CD4-positive, alpha-beta memory T cell (primary cell): Measurements from ENCODE around the gene PLAAT2. TPM values are rescaled to one million over a fixed set of nuclear protein-coding genes. Genes with fewer than 3 reads are reported as not detected.

Experiments
- CTCF ChIA-PET: fragments of 350-600 bp; sonication (Branson Sonifier 250); formaldehyde crosslinking; loops from one replicate; lab custom pipeline; 2021; ENCODE audit warnings: inconsistent platforms; ENCODE audit not compliant: partially characterized antibody; lab: Charles Lee
- POLR2A ChIA-PET: fragments of 350-600 bp; sonication (Branson Sonifier 250); formaldehyde crosslinking; loops from one replicate; lab custom pipeline; 2021; ENCODE audit not compliant: partially characterized antibody; lab: Charles Lee
- DNase-seq, 5 donors: peaks; one replicate each; pipeline versions ENCODE4 v3.0.0 to v3.0.0-alpha.2; 2020 to 2022; ENCODE audit warnings: mixed read lengths in 1 of 5
- H3K27ac ChIP-seq: one replicate; pipeline ENCODE4 v1.7.0; 2013; ENCODE audit warnings: low read depth, low read length
- H3K27me3 ChIP-seq: 2 replicates; pipeline ENCODE4 v1.7.0; 2013; ENCODE audit warnings: mild to moderate bottlenecking, low read length, moderate library complexity; ENCODE audit not compliant: insufficient read depth
- H3K36me3 ChIP-seq: 2 replicates; pipeline ENCODE4 v1.7.0; 2013; ENCODE audit warnings: mild to moderate bottlenecking, low read length, moderate library complexity; ENCODE audit not compliant: insufficient read depth
- H3K4me1 ChIP-seq: 2 replicates; pipeline ENCODE4 v1.7.0; 2013; ENCODE audit warnings: mild to moderate bottlenecking, low read length, moderate library complexity; ENCODE audit not compliant: insufficient read depth
- H3K4me3 ChIP-seq, 2 donors: one replicate each; pipeline ENCODE4 v1.7.0; 2013; ENCODE audit warnings: low read length in 2 of 2, mild to moderate bottlenecking in 1 of 2
- H3K9me3 ChIP-seq, 2 donors: one replicate each; pipeline ENCODE4 v1.7.0; 2013; ENCODE audit warnings: low read length in 2 of 2, control low read depth in 1 of 2; ENCODE audit not compliant: control insufficient read depth in 1 of 2
- H3K27ac Mint-ChIP-seq, 7 donors: one replicate each; pipeline ENCODE4 v1.8.0; 2020 to 2021; ENCODE audit warnings: mixed read lengths in 7 of 7, mild to moderate bottlenecking in 6 of 7, inconsistent platforms in 3 of 7, moderate library complexity in 3 of 7
- H3K27me3 Mint-ChIP-seq, 2 donors: one replicate each; pipeline ENCODE4 v1.8.0; 2020 to 2021; ENCODE audit warnings: mixed read lengths in 2 of 2
- H3K36me3 Mint-ChIP-seq, 2 donors: one replicate each; pipeline ENCODE4 v1.8.0; 2020 to 2021; ENCODE audit warnings: mixed read lengths in 2 of 2, inconsistent platforms in 1 of 2, mild to moderate bottlenecking in 1 of 2
- H3K4me1 Mint-ChIP-seq, 4 donors: one replicate each; pipeline ENCODE4 v1.8.0; 2020 to 2021; ENCODE audit warnings: mixed read lengths in 4 of 4, mild to moderate bottlenecking in 1 of 4
- H3K4me3 Mint-ChIP-seq, 8 donors: one replicate each; pipeline ENCODE4 v1.8.0; 2020 to 2021; ENCODE audit warnings: mixed read lengths in 8 of 8, mild to moderate bottlenecking in 7 of 8, moderate library complexity in 6 of 8, inconsistent platforms in 3 of 8
- H3K9me3 Mint-ChIP-seq, 8 donors: one replicate each; pipeline ENCODE4 v1.8.0; 2020 to 2021; ENCODE audit warnings: mixed read lengths in 8 of 8, mild to moderate bottlenecking in 5 of 8, inconsistent platforms in 3 of 8, moderate library complexity in 1 of 8
- intact Hi-C: fragments of 100-400 bp; cut with micrococcal nuclease; formaldehyde crosslinking; loops from one replicate; pipeline ENCODE4 v1.15.1; 2023
- polyA plus RNA-seq, 2 donors: library from polyadenylated mRNA; unstranded; fragments of 300-500 nt; fragmentation: Illumina TruSeq; gene quantifications; one replicate each; pipeline ENCODE4 v1.2.3, GENCODE V29; 2021
- total RNA-seq, 2 experiments: library from RNA; stranded (reverse); gene quantifications; one replicate each; pipeline ENCODE4 v1.2.3, GENCODE V29; 2021

PLAAT2 gene
- total RNA-seq, result not detected
- polyA plus RNA-seq, result under 1 TPM in 1 of 2 donors, not detected in 1; 0.48 TPM

DNA sequence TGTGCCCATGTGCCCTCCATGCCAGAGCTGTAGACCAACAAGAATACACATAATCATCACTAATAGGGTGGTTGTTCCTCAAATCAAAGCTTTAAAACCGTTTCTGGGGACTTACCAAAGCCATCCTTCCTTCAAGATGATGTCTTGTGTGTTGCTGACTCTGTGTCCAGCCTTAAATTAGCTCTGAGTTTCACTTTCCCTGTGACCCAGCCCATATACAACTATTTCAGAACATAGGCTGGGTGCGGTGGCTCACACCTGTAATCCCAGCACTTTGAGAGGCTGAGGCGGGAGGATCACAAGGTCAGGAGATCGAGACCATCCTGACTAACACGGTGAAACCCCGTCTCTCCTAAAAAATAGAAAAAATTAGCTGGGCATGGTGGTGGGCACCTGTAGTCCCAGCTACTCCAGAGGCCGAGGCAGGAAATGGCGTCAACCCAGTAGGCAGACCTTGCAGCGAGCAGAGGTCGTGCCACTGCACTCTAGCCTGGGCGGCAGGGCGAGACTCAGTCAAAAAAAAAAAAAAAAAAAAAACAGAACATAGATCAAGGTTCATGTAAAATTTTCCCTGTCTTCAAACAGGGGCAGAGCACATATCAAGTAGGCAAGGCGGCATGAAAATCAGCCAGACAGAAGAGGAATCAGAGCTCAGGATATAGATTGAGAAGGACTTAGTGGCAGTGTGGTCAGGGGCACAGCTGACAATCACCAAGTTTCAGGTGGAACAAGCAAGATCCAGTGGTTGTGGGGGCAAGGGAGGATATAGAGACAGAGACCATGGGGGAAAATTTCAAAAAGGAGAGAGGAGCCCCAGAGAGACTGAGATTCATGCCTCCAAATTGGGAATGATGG, at the start of gene PLAAT2:
TSS of gene PLAAT2 (minus strand) at position 179 of the 855 bp plus-strand sequence. CDS start at position 124, 55 bp downstream.
- CTCF ChIA-PET, result interaction anchor here (0.8 to 1.7 kb wide), 3 partner anchors 10 to 14 kb away, joined by 3 to 4 read pairs (median 3); no protein-coding TSS in a partner anchor
- intact Hi-C loops, result no loop called here
- no peak within 1 kb of the TSS for H3K27ac ChIP-seq

DNA sequence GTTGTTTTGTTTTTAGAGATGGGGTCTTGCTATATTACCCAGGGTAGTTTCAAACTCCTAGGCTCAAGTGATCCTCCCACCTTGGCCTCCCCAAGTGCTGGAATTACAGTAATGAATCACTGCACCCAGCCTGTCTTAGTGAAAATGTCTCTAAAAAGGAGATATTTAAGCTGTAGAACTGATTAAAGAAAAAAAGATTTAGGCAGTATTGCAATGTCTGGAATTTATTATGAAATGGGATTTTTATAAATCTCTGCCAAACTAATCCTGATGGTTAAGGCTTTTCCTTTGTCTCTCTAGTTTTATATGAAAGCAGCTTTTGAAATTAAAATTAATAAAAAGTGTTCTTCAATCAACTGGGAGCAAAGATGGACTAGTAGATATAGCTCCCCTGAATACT, 49.0 kb upstream of the PLAAT2 start:
- H3K27ac Mint-ChIP-seq, result no peak overlapping the region
- POLR2A ChIA-PET, result interaction anchor here (0.6 to 3.5 kb wide), 3 partner anchors 9 to 121 kb away, joined by 3 to 8 read pairs (median 3); partner anchors contain the start of gene PLAAT5
- no peaks in the 10 kb centered on the region for H3K36me3 ChIP-seq

More for the DNA sequence above, at the start of gene PLAAT2:
- DNase-seq, result no peak
- POLR2A ChIA-PET, result interaction anchor here (1.3 to 3.0 kb wide), 4 partner anchors 10 to 27 kb away, joined by 4 to 12 read pairs (median 7); partner anchors contain the start of gene PLAAT4
- H3K9me3 Mint-ChIP-seq, result no peaks in the 10 kb centered on the region
- peak within 1 kb of the TSS in 5 of 8 donors; percentile 2 to 75 (median 43) for H3K4me3 Mint-ChIP-seq
- H3K27ac Mint-ChIP-seq, result peak within 1 kb of the TSS; percentile 39 to 92 (median 87)
- no peak within 1 kb of the TSS for H3K4me3 ChIP-seq
- peaks cover 65% of the 10 kb centered on the region for H3K4me1 ChIP-seq
- no peaks in the 10 kb centered on the region for H3K36me3 Mint-ChIP-seq
- no peaks in the 10 kb centered on the region for H3K36me3 ChIP-seq
- H3K9me3 ChIP-seq, result no peaks in the 10 kb centered on the region
- H3K27me3 Mint-ChIP-seq, result no peaks in the 10 kb centered on the region
- H3K27me3 ChIP-seq, result no peaks in the 10 kb centered on the region
- peaks cover 47 to 65% (median 51%) of the 10 kb centered on the region in 4 donors for H3K4me1 Mint-ChIP-seq

DNA sequence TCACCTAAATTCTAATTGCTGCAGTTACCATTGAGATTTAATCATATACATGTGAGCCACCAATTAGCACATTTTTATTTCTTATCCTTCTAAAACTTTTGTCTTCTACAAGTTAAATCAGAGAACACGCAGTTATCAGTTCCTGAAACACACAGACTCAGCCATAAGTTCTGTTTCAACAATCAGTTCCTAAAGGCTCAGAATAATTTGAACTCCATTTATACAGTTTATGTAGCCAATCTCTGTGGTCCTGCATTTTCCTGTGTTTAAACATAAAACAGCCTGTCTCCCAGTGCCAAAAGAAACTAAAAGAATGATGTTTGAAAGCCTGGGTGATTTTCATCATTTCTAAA, 48.2 kb upstream of the PLAAT2 start:
- peaks cover 9 to 38% (median 25%) of the 10 kb centered on the region in 4 donors for H3K4me1 Mint-ChIP-seq
- no peaks in the 10 kb centered on the region for H3K4me1 ChIP-seq
- CTCF ChIA-PET, result interaction anchor here (0.6 kb wide), 1 partner anchor 24 kb away, joined by 4 read pairs; no protein-coding TSS in a partner anchor
- no peaks in the 10 kb centered on the region for H3K36me3 Mint-ChIP-seq
- H3K9me3 ChIP-seq, result no peaks in the 10 kb centered on the region
- peak overlapping the region in 1 of 7 donors; percentile 25 for H3K27ac Mint-ChIP-seq
- no peak overlapping the region for H3K4me3 ChIP-seq
- no peak overlapping the region for H3K4me3 Mint-ChIP-seq
- H3K9me3 Mint-ChIP-seq, result no peaks in the 10 kb centered on the region
- DNase-seq, result no peak
- no peak overlapping the region for H3K27ac ChIP-seq
- H3K27me3 ChIP-seq, result no peaks in the 10 kb centered on the region
- intact Hi-C loops, result loop anchor here (5.0 kb wide), 2 partner anchors 39 to 74 kb away; partner anchors contain the start of gene PLAAT4
- no peaks in the 10 kb centered on the region for H3K36me3 ChIP-seq
- POLR2A ChIA-PET, result no interaction called here
- no peaks in the 10 kb centered on the region for H3K27me3 Mint-ChIP-seq

More for the DNA sequence above, 49.0 kb upstream of the PLAAT2 start:
- no peaks in the 10 kb centered on the region for H3K9me3 ChIP-seq
- no peaks in the 10 kb centered on the region for H3K9me3 Mint-ChIP-seq
- intact Hi-C loops, result loop anchor here (5.0 kb wide), 2 partner anchors 40 to 75 kb away; partner anchors contain the start of gene PLAAT4
- H3K4me3 Mint-ChIP-seq, result no peak overlapping the region
- DNase-seq, result no peak
- no peak overlapping the region for H3K27ac ChIP-seq
- CTCF ChIA-PET, result no interaction called here
- no peaks in the 10 kb centered on the region for H3K4me1 ChIP-seq
- peaks cover 9 to 38% (median 25%) of the 10 kb centered on the region in 4 donors for H3K4me1 Mint-ChIP-seq
- no peaks in the 10 kb centered on the region for H3K36me3 Mint-ChIP-seq
- H3K4me3 ChIP-seq, result no peak overlapping the region
- H3K27me3 Mint-ChIP-seq, result no peaks in the 10 kb centered on the region
- H3K27me3 ChIP-seq, result no peaks in the 10 kb centered on the region

DNA sequence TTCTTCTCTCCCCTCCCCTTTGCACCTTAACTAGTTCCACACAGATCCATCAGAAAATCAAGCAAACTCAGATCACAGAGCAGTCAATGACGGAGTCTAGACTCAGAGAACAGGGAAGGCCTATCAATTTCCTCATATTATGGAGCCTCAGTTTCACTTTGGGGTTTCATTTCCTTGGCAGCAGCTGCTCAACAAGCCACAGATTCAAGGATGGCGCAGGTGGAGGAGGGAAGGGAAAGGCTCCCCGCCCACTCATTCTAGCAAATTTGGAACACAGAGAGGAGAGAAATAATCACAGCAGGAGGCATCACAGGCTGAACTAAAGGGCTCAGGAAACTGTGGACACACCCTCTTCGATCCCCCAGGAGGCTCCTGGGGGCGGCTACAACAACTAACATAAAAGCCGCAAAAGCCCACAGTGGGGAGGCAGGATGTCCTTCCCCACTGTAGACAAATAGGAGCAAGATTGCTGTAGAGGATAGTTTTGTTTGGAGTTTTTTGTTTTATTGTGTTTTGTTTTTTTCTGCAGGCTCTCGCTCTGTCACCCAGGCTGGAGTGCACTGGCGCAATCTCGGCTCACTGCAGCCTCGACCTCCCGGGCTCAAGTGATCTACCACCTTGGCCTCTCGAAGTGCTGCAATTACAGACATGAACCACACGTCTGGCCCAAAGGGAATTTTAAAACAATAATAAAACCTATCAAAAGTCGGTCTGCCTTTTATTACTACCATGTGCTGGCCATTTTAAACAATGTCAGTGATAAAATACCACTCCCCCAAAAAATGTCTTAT, 47.6 kb upstream of the PLAAT2 start:
- intact Hi-C loops, result loop anchor here (5.0 kb wide), 2 partner anchors 38 to 73 kb away; partner anchors contain the start of gene PLAAT4
- peaks cover 9 to 38% (median 25%) of the 10 kb centered on the region in 4 donors for H3K4me1 Mint-ChIP-seq
- peak overlapping the region in 4 of 7 donors; percentile 14 to 63 (median 38) for H3K27ac Mint-ChIP-seq
- no peaks in the 10 kb centered on the region for H3K27me3 Mint-ChIP-seq
- POLR2A ChIA-PET, result no interaction called here
- Histone ChIP-seq H3K9me3 (no peaks in the 10 kb centered on the region), H3K4me1 (no peaks in the 10 kb centered on the region), H3K4me3 (no peak overlapping the region), H3K36me3 (no peaks in the 10 kb centered on the region), H3K27ac (no peak overlapping the region), H3K27me3 (no peaks in the 10 kb centered on the region)
- H3K36me3 Mint-ChIP-seq, result no peaks in the 10 kb centered on the region
- CTCF ChIA-PET, result no interaction called here
- H3K9me3 Mint-ChIP-seq, result no peaks in the 10 kb centered on the region
- H3K4me3 Mint-ChIP-seq, result peak overlapping the region in 1 of 8 donors; percentile 69
- no peak for DNase-seq

DNA sequence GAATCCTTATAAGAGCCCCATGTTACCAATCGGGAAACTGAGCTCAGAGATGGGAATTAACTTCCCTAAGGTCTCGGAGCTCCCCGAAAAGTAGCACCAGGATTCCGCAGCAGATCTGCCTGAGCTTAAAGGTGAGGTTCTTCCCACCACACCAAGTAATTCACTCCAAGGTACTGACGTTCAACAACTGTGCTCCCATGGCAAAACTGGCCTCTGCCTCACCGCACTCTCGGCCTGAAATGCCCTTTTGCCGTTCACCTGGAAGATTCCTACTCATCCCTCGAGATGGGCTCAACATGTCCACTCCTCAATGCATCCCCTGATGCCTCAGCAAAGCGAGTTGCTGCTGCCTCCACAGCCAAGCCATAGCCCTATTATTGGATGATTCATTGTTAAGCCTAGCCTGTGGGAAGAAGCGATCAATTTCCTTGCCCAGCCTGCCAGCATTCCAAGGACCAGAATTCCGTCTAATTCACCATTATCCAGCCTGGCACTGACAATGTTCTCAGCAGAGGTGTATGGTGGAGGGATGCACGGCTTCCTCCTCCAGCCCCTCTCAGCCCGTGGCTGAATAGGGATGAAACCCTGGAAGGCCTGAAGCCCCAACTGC, 46.9 kb upstream of the PLAAT2 start:
- Histone ChIP-seq H3K27me3 (no peaks in the 10 kb centered on the region), H3K4me3 (no peak overlapping the region), H3K9me3 (no peaks in the 10 kb centered on the region), H3K36me3 (no peaks in the 10 kb centered on the region), H3K27ac (no peak overlapping the region), H3K4me1 (no peaks in the 10 kb centered on the region)
- POLR2A ChIA-PET, result no interaction called here
- Mint-ChIP-seq H3K27ac (peak overlapping the region in 3 of 7 donors; percentile 14 to 63 (median 28)), H3K4me1 (peaks cover 9 to 38% (median 25%) of the 10 kb centered on the region in 4 donors), H3K27me3 (no peaks in the 10 kb centered on the region), H3K4me3 (no peak overlapping the region), H3K9me3 (no peaks in the 10 kb centered on the region), H3K36me3 (no peaks in the 10 kb centered on the region)
- DNase-seq, result no peak
- CTCF ChIA-PET, result no interaction called here
- intact Hi-C loops, result loop anchor here (5.0 kb wide), 2 partner anchors 38 to 73 kb away; partner anchors contain the start of gene PLAAT4

DNA sequence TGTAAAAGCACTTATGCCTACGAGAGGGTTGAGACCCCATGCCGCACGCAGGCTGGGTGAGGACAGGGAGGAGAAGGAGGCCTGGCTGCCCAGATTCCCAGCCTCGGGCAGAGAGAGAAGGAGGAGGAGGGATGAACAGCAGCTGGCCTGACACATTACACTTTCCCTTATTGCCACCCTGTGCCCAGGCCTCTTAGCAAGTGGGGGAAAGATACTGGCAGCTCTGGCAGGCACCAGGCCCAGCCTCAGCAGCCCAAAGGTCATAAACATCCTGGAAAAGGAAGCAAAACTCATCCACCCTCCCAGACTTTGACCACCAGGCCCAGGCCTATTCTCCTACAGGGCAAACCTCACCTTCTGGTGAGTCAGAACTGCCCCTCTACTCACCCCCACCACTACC, 46.4 kb upstream of the PLAAT2 start:
- POLR2A ChIA-PET, result no interaction called here
- intact Hi-C loops, result no loop called here
- CTCF ChIA-PET, result no interaction called here
- no peak for DNase-seq
- no peak overlapping the region for H3K4me3 Mint-ChIP-seq
- H3K4me1 Mint-ChIP-seq, result peaks cover 9 to 38% (median 25%) of the 10 kb centered on the region in 4 donors
- H3K27me3 Mint-ChIP-seq, result no peaks in the 10 kb centered on the region
- Histone ChIP-seq H3K27me3 (no peaks in the 10 kb centered on the region), H3K4me3 (no peak overlapping the region), H3K9me3 (no peaks in the 10 kb centered on the region), H3K36me3 (no peaks in the 10 kb centered on the region), H3K27ac (no peak overlapping the region), H3K4me1 (no peaks in the 10 kb centered on the region)
- H3K9me3 Mint-ChIP-seq, result no peaks in the 10 kb centered on the region
- no peaks in the 10 kb centered on the region for H3K36me3 Mint-ChIP-seq
- H3K27ac Mint-ChIP-seq, result peak overlapping the region in 2 of 7 donors; percentile 79 to 87
